ENCODE data around the gene FADS6. TPM values are rescaled to one million over a fixed set of nuclear protein-coding genes. Genes with fewer than 3 reads are reported as not detected.

Gene FADS6
- total and polyA plus RNA-seq, 2 donors (not counting 3 experiments of a cell fraction or from before 2014, with no cell fraction given), result not detected

DNA sequence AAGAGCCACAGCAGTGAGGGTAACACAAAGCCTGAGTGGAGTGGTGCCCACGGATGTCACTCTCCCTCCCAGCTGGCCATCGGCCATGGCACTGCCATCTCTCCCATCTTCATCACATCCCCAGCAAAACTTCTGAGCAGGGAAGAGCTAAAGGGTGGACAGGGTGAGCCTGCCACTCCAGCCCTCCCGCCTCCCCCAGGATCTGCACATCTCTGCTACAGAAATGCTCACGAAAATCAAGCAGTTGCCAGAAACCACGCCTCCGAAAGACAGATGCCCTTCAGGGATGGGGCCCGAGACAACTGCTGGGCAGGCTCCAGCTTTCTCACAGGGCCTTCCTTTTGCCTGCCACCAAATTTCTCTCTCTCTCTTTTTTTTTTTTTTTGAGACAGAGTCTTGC, 37.3 kb downstream of the FADS6 start:
- CTCF ChIA-PET, result interaction anchor here (1.1 to 14.2 kb wide), 3 partner anchors 12 to 64 kb away, joined by 3 to 325 read pairs (median 227); no protein-coding TSS in a partner anchor
- TF ChIP-seq, protein P1, sequence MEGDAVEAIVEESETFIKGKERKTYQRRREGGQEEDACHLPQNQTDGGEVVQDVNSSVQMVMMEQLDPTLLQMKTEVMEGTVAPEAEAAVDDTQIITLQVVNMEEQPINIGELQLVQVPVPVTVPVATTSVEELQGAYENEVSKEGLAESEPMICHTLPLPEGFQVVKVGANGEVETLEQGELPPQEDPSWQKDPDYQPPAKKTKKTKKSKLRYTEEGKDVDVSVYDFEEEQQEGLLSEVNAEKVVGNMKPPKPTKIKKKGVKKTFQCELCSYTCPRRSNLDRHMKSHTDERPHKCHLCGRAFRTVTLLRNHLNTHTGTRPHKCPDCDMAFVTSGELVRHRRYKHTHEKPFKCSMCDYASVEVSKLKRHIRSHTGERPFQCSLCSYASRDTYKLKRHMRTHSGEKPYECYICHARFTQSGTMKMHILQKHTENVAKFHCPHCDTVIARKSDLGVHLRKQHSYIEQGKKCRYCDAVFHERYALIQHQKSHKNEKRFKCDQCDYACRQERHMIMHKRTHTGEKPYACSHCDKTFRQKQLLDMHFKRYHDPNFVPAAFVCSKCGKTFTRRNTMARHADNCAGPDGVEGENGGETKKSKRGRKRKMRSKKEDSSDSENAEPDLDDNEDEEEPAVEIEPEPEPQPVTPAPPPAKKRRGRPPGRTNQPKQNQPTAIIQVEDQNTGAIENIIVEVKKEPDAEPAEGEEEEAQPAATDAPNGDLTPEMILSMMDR (IDR thresholded peaks at IDR 0.05; ENCODE audit: extremely low read depth in 1 of 2, insufficient read depth in 1 of 2, low read depth in 1 of 2, low read length in 2 of 2), result no peak
- TF ChIP-seq MYC (IDR thresholded peaks at IDR 0.05; ENCODE audit: low read depth, low read length) (no peak), FOS (IDR thresholded peaks at IDR 0.05; ENCODE audit: borderline replicate concordance, insufficient read depth, low read length) (no peak), POLR2AphosphoS5 (IDR thresholded peaks at IDR 0.05; ENCODE audit: insufficient read depth, low read depth, low read length) (no peak), JUN (IDR thresholded peaks at IDR 0.05; ENCODE audit: borderline replicate concordance, insufficient read depth, insufficient read length, low read depth) (no peak), GATA2 (IDR thresholded peaks at IDR 0.05; ENCODE audit: insufficient read depth, insufficient read length, low read depth, low read length) (no peak), POLR2A (IDR thresholded peaks at IDR 0.05; ENCODE audit: low read depth, low read length) (no peak), EZH2 (IDR thresholded peaks at IDR 0.05; ENCODE audit: borderline replicate concordance, low read depth, low read length, severe bottlenecking) (no peak)
- TF ChIP-seq, protein P2, sequence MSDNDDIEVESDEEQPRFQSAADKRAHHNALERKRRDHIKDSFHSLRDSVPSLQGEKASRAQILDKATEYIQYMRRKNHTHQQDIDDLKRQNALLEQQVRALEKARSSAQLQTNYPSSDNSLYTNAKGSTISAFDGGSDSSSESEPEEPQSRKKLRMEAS (IDR thresholded peaks at IDR 0.05; ENCODE audit: insufficient read depth, insufficient read length), result no peak
- Histone ChIP-seq H2AFZ (ENCODE audit: low read depth, low read length) (no peak overlapping the region), H3K9ac (replicated peaks; ENCODE audit: extremely low read depth, insufficient read depth, low read length) (no peak overlapping the region), H3K27ac (ENCODE audit: insufficient read depth, low read depth, low read length) (no peak overlapping the region), H3K4me3 (replicated peaks in 1 of 3; ENCODE audit: insufficient read depth in 1 of 3, low read depth in 1 of 3, low read length in 3 of 3) (no peak overlapping the region), H3K4me2 (ENCODE audit: insufficient read depth, low read length) (no peak overlapping the region), H3K9me1 (replicated peaks; ENCODE audit: control insufficient read depth, extremely low read depth, insufficient read depth, low read length) (no peaks in the 10 kb centered on the region), H3K9me3 (replicated peaks; ENCODE audit: control insufficient read depth, insufficient read depth, low read length) (no peaks in the 10 kb centered on the region), H4K20me1 (replicated peaks; ENCODE audit: control insufficient read depth, extremely low read depth, insufficient read depth, low read length) (no peaks in the 10 kb centered on the region), H3K36me3 (ENCODE audit: control insufficient read depth in 2 of 2, extremely low read depth in 1 of 2, insufficient read depth in 2 of 2, low read length in 2 of 2) (no peaks in the 10 kb centered on the region), H3K4me1 (ENCODE audit: control insufficient read depth, extremely low read depth, insufficient read depth, low read length) (peaks cover 2% of the 10 kb centered on the region), H3K27me3 (ENCODE audit: control insufficient read depth in 2 of 2, insufficient read depth in 2 of 2, low read length in 2 of 2) (peaks cover 59 to 63% of the 10 kb centered on the region in 2 experiments), H3K79me2 (ENCODE audit: control insufficient read depth, insufficient read depth, low read length) (no peaks in the 10 kb centered on the region)
- dilution Hi-C loops (cut with MboI; ENCODE audit: extremely low pct_ligation_motif_present, low sequenced_read_pairs) (no loop called here), intact Hi-C loops (cut with micrococcal nuclease) (no loop called here)
- FAIRE-seq, result no peak
- no peak for DNase-seq (ENCODE audit: low read depth, low spot score)
- no TSS peak for BruUV-seq (replicated peaks)
- POLR2A ChIA-PET, result interaction anchor here (2.0 kb wide), 1 partner anchor 17 kb away, joined by 7 read pairs; the partner anchor contains the start of gene FDXR

All from endothelial cell of umbilical vein (primary cell).